Spinal cord (tissue), 10 donors: ENCODE measurements around the gene NLRP6. TPM values are rescaled to one million over a fixed set of nuclear protein-coding genes. Genes with fewer than 3 reads are reported as not detected.
"Not testable (repeated sequence)": the region's sequence is repeated elsewhere in the genome, so short reads cannot be mapped to it uniquely, and the experiment has no call there.

Experiments
- DNase-seq, 6 donors: peaks; one replicate each; pipeline versions ENCODE4 v3.0.0 to v3.0.0-alpha.2; 2013 to 2015; ENCODE audit warnings: low spot score in 6 of 6, low read depth in 4 of 6
- H3K27ac ChIP-seq: one replicate; pipeline ENCODE4 v1.5.1; 2013; ENCODE audit warnings: low read depth, low read length, control low read depth
- H3K27me3 ChIP-seq: one replicate; pipeline ENCODE4 v1.6.1; 2013; ENCODE audit warnings: low read length; ENCODE audit not compliant: control insufficient read depth, insufficient read depth
- H3K36me3 ChIP-seq: one replicate; pipeline ENCODE4 v1.6.1; 2013; ENCODE audit warnings: low read length; ENCODE audit not compliant: control insufficient read depth, insufficient read depth
- H3K4me1 ChIP-seq: one replicate; pipeline ENCODE4 v1.6.1; 2013; ENCODE audit warnings: low read length; ENCODE audit not compliant: control insufficient read depth, insufficient read depth
- H3K4me3 ChIP-seq: one replicate; pipeline ENCODE4 v1.5.1; 2013; ENCODE audit warnings: low read depth, low read length, control low read depth
- H3K9me3 ChIP-seq: one replicate; pipeline ENCODE4 v1.6.1; 2013; ENCODE audit warnings: low read length; ENCODE audit not compliant: control insufficient read depth, insufficient read depth
- whole genome bisulfite sequencing: methylation state at CpG from one replicate; pipeline ENCODE4 v1.1.5; 2013; ENCODE audit warnings: missing lambda C conversion rate; ENCODE audit not compliant: insufficient coverage; 5-methylcytosine and 5-hydroxymethylcytosine counted together
- polyA plus RNA-seq, 2 donors: library from polyadenylated mRNA; unstranded; fragments of 120-200 nt; gene quantifications; one replicate each; pipeline ENCODE4 v1.2.1, GENCODE V29; 2013; ENCODE audit not compliant: insufficient read length in 2 of 2
- total RNA-seq, 2 donors: library from RNA; depleted of rRNA in 1 of 2; stranded (reverse); fragments of 120-200 nt in 1 of 2; fragments of >200 nt in 1 of 2; gene quantifications; one replicate each; pipeline versions ENCODE4 v1.2.3 to v1.2.4, GENCODE V29; 2013 to 2014
- donor health status: healthy.

Gene NLRP6
- total and polyA plus RNA-seq, 4 donors = not detected

GRCh38 chr11:324593-325517, 46.6 kb downstream of the NLRP6 start:
- 60% methylated on average over 14 of the region's 34 CpGs for WGBS
- H3K4me3 ChIP-seq, H3K27me3 ChIP-seq, H3K36me3 ChIP-seq, H3K9me3 ChIP-seq, DNase-seq: not testable (repeated sequence)
- H3K27ac ChIP-seq = peak overlapping the region; percentile 61
- peaks cover 28% of the 10 kb centered on the region for H3K4me1 ChIP-seq

- Histone ChIP-seq H3K36me3 (peaks cover 3% of the 10 kb centered on the region), H3K27ac (peak overlapping the region; percentile 74), H3K9me3 (no peaks in the 10 kb centered on the region), H3K4me3 (no peak overlapping the region), H3K27me3 (no peaks in the 10 kb centered on the region), H3K4me1 (peaks cover 28% of the 10 kb centered on the region)
- WGBS = 86% methylated on average over 29 of the region's 30 CpGs
- DNase-seq = no peak
These were observed 47.8 kb downstream of the NLRP6 start for GRCh38 chr11:325796-326591.

GRCh38 chr11:326592-326841, 48.3 kb downstream of the NLRP6 start:
- Histone ChIP-seq H3K27ac (peak overlapping the region; percentile 74), H3K4me1 (peaks cover 28% of the 10 kb centered on the region), H3K9me3 (no peaks in the 10 kb centered on the region), H3K4me3 (no peak overlapping the region), H3K36me3 (peaks cover 3% of the 10 kb centered on the region), H3K27me3 (no peaks in the 10 kb centered on the region)
- 83% methylated on average over 3 of the region's 6 CpGs for WGBS
- DNase-seq = no peak

GRCh38 chr11:326842-327580, 48.8 kb downstream of the NLRP6 start:
- H3K4me3 ChIP-seq = no peak overlapping the region
- peak in 1 of 6 donors; percentile 68 for DNase-seq
- H3K27me3 ChIP-seq = no peaks in the 10 kb centered on the region
- WGBS = 49% methylated on average over 16 of the region's 19 CpGs
- H3K36me3 ChIP-seq = peaks cover 3% of the 10 kb centered on the region
- H3K9me3 ChIP-seq = no peaks in the 10 kb centered on the region
- peak overlapping the region; percentile 74 for H3K27ac ChIP-seq
- H3K4me1 ChIP-seq = peaks cover 28% of the 10 kb centered on the region

- Histone ChIP-seq H3K9me3 (no peaks in the 10 kb centered on the region), H3K27me3 (no peaks in the 10 kb centered on the region), H3K4me1 (peaks cover 28% of the 10 kb centered on the region), H3K4me3 (no peak overlapping the region), H3K36me3 (peaks cover 3% of the 10 kb centered on the region), H3K27ac (peak overlapping the region; percentile 74)
- no CpG with 5 or more reads among the region's 3 CpGs for WGBS
- DNase-seq = no peak
These were observed 49.3 kb downstream of the NLRP6 start for GRCh38 chr11:327581-327923.

- WGBS = 100% methylated on average over 11 of the region's 13 CpGs
- no peaks in the 10 kb centered on the region for H3K27me3 ChIP-seq
- H3K4me3 ChIP-seq = no peak overlapping the region
- no peak for DNase-seq
- no peak overlapping the region for H3K27ac ChIP-seq
- peaks cover 28% of the 10 kb centered on the region for H3K4me1 ChIP-seq
- H3K9me3 ChIP-seq = no peaks in the 10 kb centered on the region
- peaks cover 3% of the 10 kb centered on the region for H3K36me3 ChIP-seq
These were observed 49.8 kb downstream of the NLRP6 start for GRCh38 chr11:328012-328411.

- H3K4me3 ChIP-seq, H3K27ac ChIP-seq, H3K36me3 ChIP-seq, H3K27me3 ChIP-seq, DNase-seq, H3K9me3 ChIP-seq: not testable (repeated sequence)
- H3K4me1 ChIP-seq = peaks cover 28% of the 10 kb centered on the region
- 100% methylated on average over 4 of the region's 15 CpGs for whole genome bisulfite sequencing
These were observed 50.4 kb downstream of the NLRP6 start for GRCh38 chr11:328516-329100.

GRCh38 chr11:329886-330253, 51.7 kb downstream of the NLRP6 start:
- no peaks in the 10 kb centered on the region for H3K27me3 ChIP-seq
- no peaks in the 10 kb centered on the region for H3K9me3 ChIP-seq
- DNase-seq = no peak
- peaks cover 3% of the 10 kb centered on the region for H3K36me3 ChIP-seq
- H3K27ac ChIP-seq = no peak overlapping the region
- 100% methylated on average over 1 of the region's 2 CpGs for WGBS
- peaks cover 32% of the 10 kb centered on the region for H3K4me1 ChIP-seq
- H3K4me3 ChIP-seq = no peak overlapping the region

GRCh38 chr11:330307-330693, 52.1 kb downstream of the NLRP6 start:
- no peaks in the 10 kb centered on the region for H3K27me3 ChIP-seq
- H3K27ac ChIP-seq = no peak overlapping the region

More at GRCh38 chr11:330307-330693, 52.1 kb downstream of the NLRP6 start:
- no peak for DNase-seq
- no peaks in the 10 kb centered on the region for H3K9me3 ChIP-seq
- peaks cover 36% of the 10 kb centered on the region for H3K4me1 ChIP-seq
- H3K36me3 ChIP-seq = peaks cover 3% of the 10 kb centered on the region
- 71% methylated on average over 10 of the region's 14 CpGs for WGBS
- no peak overlapping the region for H3K4me3 ChIP-seq
